Tibial nerve (tissue), 4 donors: ENCODE results near the gene WRAP73.

Experiments used
- EP300 ChIP-seq, 2 donors: sonication (generic); formaldehyde crosslinking; IDR thresholded peaks; one replicate each; pipeline ENCODE4 v1.6.1; 2017; ENCODE audit warnings: antibody characterized with exemption in 2 of 2, mild to moderate bottlenecking in 1 of 2
- POLR2A ChIP-seq, 2 donors: fragments of 450-650 bp; IDR thresholded peaks; one replicate each; pipeline ENCODE4 v1.6.1; 2017; ENCODE audit warnings: antibody characterized with exemption in 2 of 2, mild to moderate bottlenecking in 2 of 2, moderate library complexity in 2 of 2
- TF ChIP-seq, protein P1 (sequence below), 5 experiments: fragments of 200-600 bp in 3 of 5; fragments of 450-650 bp in 2 of 5; sonication (generic) in 3 of 5; IDR thresholded peaks; one replicate each; pipeline ENCODE4 v1.5.1; 2016 to 2019; ENCODE audit warnings: antibody characterized with exemption in 5 of 5, mild to moderate bottlenecking in 3 of 5, moderate library complexity in 2 of 5

- TF ChIP-seq, protein P1, sequence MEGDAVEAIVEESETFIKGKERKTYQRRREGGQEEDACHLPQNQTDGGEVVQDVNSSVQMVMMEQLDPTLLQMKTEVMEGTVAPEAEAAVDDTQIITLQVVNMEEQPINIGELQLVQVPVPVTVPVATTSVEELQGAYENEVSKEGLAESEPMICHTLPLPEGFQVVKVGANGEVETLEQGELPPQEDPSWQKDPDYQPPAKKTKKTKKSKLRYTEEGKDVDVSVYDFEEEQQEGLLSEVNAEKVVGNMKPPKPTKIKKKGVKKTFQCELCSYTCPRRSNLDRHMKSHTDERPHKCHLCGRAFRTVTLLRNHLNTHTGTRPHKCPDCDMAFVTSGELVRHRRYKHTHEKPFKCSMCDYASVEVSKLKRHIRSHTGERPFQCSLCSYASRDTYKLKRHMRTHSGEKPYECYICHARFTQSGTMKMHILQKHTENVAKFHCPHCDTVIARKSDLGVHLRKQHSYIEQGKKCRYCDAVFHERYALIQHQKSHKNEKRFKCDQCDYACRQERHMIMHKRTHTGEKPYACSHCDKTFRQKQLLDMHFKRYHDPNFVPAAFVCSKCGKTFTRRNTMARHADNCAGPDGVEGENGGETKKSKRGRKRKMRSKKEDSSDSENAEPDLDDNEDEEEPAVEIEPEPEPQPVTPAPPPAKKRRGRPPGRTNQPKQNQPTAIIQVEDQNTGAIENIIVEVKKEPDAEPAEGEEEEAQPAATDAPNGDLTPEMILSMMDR (IDR thresholded peaks at IDR 0.05), result no peak
- no peak for TF ChIP-seq POLR2A (IDR thresholded peaks at IDR 0.05)
- no peak for TF ChIP-seq EP300 (IDR thresholded peaks at IDR 0.05)
Observed at GRCh38 chr1:3602375-3602774, 47.5 kb downstream of the WRAP73 start.
